Prostate gland (tissue), 2 donors: ENCODE data around the gene ZNF785. TPM values are rescaled to one million over a fixed set of nuclear protein-coding genes. Genes with fewer than 3 reads are reported as not detected.

Experiments used
- DNase-seq: peaks from one replicate; pipeline ENCODE4 v3.0.0-alpha.2; 2019; ENCODE audit warnings: low spot score
- H3K27ac ChIP-seq, 2 donors: fragments of 200-600 bp; sonication (generic); 2 replicates each; pipeline ENCODE4 v1.5.1; 2017 to 2019
- H3K27me3 ChIP-seq: fragments of 200-600 bp; sonication (generic); replicated peaks from 2 replicates; pipeline ENCODE4 v1.5.1; 2019; ENCODE audit not compliant: insufficient read depth
- H3K36me3 ChIP-seq, 2 donors: fragments of 200-600 bp; sonication (generic); 1 replicate in 1 of 2; 2 replicates in 1 of 2; pipeline versions ENCODE4 v1.5.1 to v1.8.1; 2017 to 2019
- H3K4me1 ChIP-seq: fragments of 200-600 bp; sonication (generic); replicated peaks from 2 replicates; pipeline ENCODE4 v1.5.1; 2019
- H3K4me3 ChIP-seq, 2 donors: fragments of 200-600 bp; sonication (generic); 2 replicates each; pipeline ENCODE4 v1.5.1; 2017 to 2019
- H3K9me3 ChIP-seq: fragments of 200-600 bp; sonication (generic); 2 replicates; pipeline ENCODE4 v1.5.1; 2017
- CTCF ChIP-seq, 4 experiments: fragments of 200-600 bp in 2 of 4; fragments of 450-650 bp in 2 of 4; sonication (generic) in 2 of 4; IDR thresholded peaks; 1 replicate in 3 of 4; 2 replicates in 1 of 4; pipeline ENCODE4 v1.5.1; 2016 to 2019; ENCODE audit warnings: antibody characterized with exemption in 4 of 4, mild to moderate bottlenecking in 2 of 4, moderate library complexity in 2 of 4
- POLR2A ChIP-seq: fragments of 450-650 bp; IDR thresholded peaks from one replicate; pipeline ENCODE4 v1.6.1; 2016; ENCODE audit warnings: antibody characterized with exemption, mild to moderate bottlenecking
- POLR2AphosphoS5 ChIP-seq: sonication (generic); formaldehyde crosslinking; IDR thresholded peaks from one replicate; pipeline ENCODE4 v1.6.1; 2017; ENCODE audit warnings: antibody characterized with exemption
- WGBS: methylation state at CpG from one replicate; pipeline ENCODE4 v1.1.5; 2018; 5-methylcytosine and 5-hydroxymethylcytosine counted together
- intact Hi-C: fragments of 100-400 bp; cut with DNase I; formaldehyde crosslinking; loops from one replicate; pipeline ENCODE4 v1.14.2; 2022
- total RNA-seq, 2 donors: library from RNA; depleted of rRNA; stranded (reverse); fragments of >200 nt; gene quantifications; one replicate each; pipeline ENCODE4 v1.1.0, GENCODE V29; 2016

The ZNF785 gene
- total RNA-seq, 2 donors from 2014 or later, result 16.9 to 18.9 TPM

DNA sequence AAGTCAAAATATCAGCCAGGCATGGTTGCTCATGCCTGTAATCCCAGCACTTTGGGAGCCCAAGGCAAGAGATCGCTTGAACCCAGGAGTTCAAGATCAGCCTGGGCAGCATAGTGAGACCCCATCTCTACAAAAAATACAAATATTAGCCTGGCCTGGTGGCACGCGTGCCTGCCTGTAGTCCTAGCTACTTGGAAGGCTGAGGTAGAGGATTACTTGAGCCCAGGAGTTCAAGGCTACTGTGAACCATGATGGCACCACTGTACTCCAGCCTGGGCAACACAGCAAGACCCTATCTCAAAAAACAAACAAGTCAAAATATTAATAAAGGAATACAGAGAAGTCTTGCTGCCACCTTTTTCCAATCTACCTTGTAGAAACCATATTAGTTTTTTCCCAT, 20.5 kb upstream of the ZNF785 start:
- no peak overlapping the region for H3K27ac ChIP-seq
- DNase-seq, result no peak
- intact Hi-C loops, result no loop called here
- no peaks in the 10 kb centered on the region for H3K9me3 ChIP-seq
- H3K4me1 ChIP-seq, result no peaks in the 10 kb centered on the region
- no peaks in the 10 kb centered on the region for H3K27me3 ChIP-seq
- WGBS, result 98% methylated on average over 3 of the region's 3 CpGs
- peaks cover 10% of the 10 kb centered on the region in 2 donors for H3K36me3 ChIP-seq
- no peak overlapping the region for H3K4me3 ChIP-seq
- no peak for TF ChIP-seq POLR2AphosphoS5
- no peak for TF ChIP-seq POLR2A
- TF ChIP-seq CTCF (IDR thresholded peaks at IDR 0.05), result no peak

GRCh38 chr16:30605158-30605557, 19.7 kb upstream of the ZNF785 start:
- Histone ChIP-seq H3K4me3 (no peak overlapping the region), H3K36me3 (peaks cover 10% of the 10 kb centered on the region in 2 donors)

GRCh38 chr16:30604316-30604947, 18.9 kb upstream of the ZNF785 start:
- 93% methylated on average over 48 of the region's 49 CpGs for WGBS
- no peak for TF ChIP-seq POLR2A
- H3K4me1 ChIP-seq, result peaks cover 6% of the 10 kb centered on the region
- no peaks in the 10 kb centered on the region for H3K27me3 ChIP-seq
- intact Hi-C loops, result no loop called here
- H3K9me3 ChIP-seq, result no peaks in the 10 kb centered on the region
- peaks cover 10% of the 10 kb centered on the region in 2 donors for H3K36me3 ChIP-seq
- no peak for DNase-seq
- no peak overlapping the region for H3K27ac ChIP-seq
- H3K4me3 ChIP-seq, result no peak overlapping the region

More at GRCh38 chr16:30605158-30605557, 19.7 kb upstream of the ZNF785 start:
- WGBS, result 85% methylated on average over 15 of the region's 15 CpGs
- Histone ChIP-seq H3K9me3 (no peaks in the 10 kb centered on the region), H3K27me3 (no peaks in the 10 kb centered on the region), H3K4me1 (peaks cover 1% of the 10 kb centered on the region), H3K27ac (no peak overlapping the region)
- TF ChIP-seq POLR2A, result no peak
- DNase-seq, result no peak
- intact Hi-C loops, result no loop called here

DNA sequence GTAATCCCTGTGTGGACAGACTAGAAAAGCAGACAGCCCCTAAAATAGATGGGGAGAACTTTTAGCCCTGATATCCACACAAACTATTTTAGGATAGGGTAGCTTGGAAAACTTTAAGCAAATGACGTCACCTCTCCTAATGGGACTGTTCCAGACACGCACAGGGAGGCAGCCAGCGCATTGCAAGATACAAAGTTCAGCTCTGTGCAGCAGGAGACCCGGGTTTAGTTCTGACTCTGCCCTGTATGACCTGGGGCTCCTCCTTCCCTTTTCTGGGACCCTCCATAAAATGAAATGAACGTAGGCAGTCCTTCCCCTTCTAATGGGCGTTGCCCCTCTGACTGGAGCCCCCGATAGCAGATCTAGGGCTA, 18.4 kb upstream of the ZNF785 start:
- peaks cover 10% of the 10 kb centered on the region in 2 donors for H3K36me3 ChIP-seq
- 85% methylated on average over 7 of the region's 7 CpGs for WGBS

GRCh38 chr16:30602616-30603277, 17.2 kb upstream of the ZNF785 start:
- Histone ChIP-seq H3K36me3 (peaks cover 10% of the 10 kb centered on the region in 2 donors), H3K9me3 (no peaks in the 10 kb centered on the region), H3K4me1 (peaks cover 6% of the 10 kb centered on the region), H3K4me3 (no peak overlapping the region), H3K27ac (no peak overlapping the region), H3K27me3 (no peaks in the 10 kb centered on the region)
- TF ChIP-seq CTCF (IDR thresholded peaks at IDR 0.05) (no peak), POLR2AphosphoS5 (no peak), POLR2A (no peak)
- DNase-seq, result no peak
- 61% methylated on average over 4 of the region's 4 CpGs for WGBS
- intact Hi-C loops, result no loop called here

More for the DNA sequence above, 18.4 kb upstream of the ZNF785 start:
- TF ChIP-seq POLR2AphosphoS5 (no peak), CTCF (IDR thresholded peaks at IDR 0.05) (no peak), POLR2A (no peak)
- no peaks in the 10 kb centered on the region for H3K9me3 ChIP-seq
- no peak overlapping the region for H3K27ac ChIP-seq
- intact Hi-C loops, result no loop called here
- no peaks in the 10 kb centered on the region for H3K27me3 ChIP-seq
- peaks cover 6% of the 10 kb centered on the region for H3K4me1 ChIP-seq
- no peak for DNase-seq
- H3K4me3 ChIP-seq, result no peak overlapping the region

DNA sequence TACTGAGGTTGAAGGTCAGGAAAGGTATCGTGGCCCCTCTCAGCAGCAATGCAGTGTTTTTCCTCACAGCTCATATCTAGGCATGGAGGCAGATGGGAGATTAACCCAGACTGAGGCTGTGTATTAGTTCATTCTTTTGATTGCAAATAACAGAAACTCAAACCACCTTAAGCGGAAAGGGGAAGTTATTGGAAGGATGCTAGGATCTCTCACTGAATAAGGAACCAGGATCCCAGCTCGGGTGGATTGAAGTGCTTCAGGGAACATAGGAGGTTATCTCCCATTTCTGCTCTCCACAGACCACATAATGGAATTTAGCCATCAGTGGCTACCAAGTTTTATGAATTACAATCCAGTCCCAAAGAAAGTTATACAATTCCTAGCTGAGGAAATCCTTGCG, 16.5 kb upstream of the ZNF785 start:
- no peak for DNase-seq
- 81% methylated on average over 4 of the region's 4 CpGs for WGBS
- Histone ChIP-seq H3K27me3 (no peaks in the 10 kb centered on the region), H3K36me3 (peaks cover 10% of the 10 kb centered on the region in 2 donors), H3K4me3 (no peak overlapping the region), H3K9me3 (no peaks in the 10 kb centered on the region), H3K27ac (no peak overlapping the region), H3K4me1 (peaks cover 6% of the 10 kb centered on the region)
- intact Hi-C loops, result no loop called here
- TF ChIP-seq CTCF (IDR thresholded peaks at IDR 0.05) (no peak), POLR2AphosphoS5 (no peak), POLR2A (no peak)
